CD4-positive, alpha-beta T cell treated with Interleukin-17A for 4 hours (primary cell): Measurements from ENCODE around the gene FAM193A.
"Not testable (repeated sequence)": the region's sequence is repeated elsewhere in the genome, so short reads cannot be mapped to it uniquely, and the experiment has no call there.

Source experiments
- DNase-seq: peaks from one replicate; pipeline ENCODE4 v3.0.0-alpha.2; 2020; ENCODE audit warnings: mixed read lengths

Gene FAM193A

GRCh38 chr4:2731907-2732317 is 195.5 kb downstream of the FAM193A start:
- no peak for DNase-seq

- DNase-seq: no peak
Measured at GRCh38 chr4:2732526-2732925, 196.1 kb downstream of the FAM193A start.

GRCh38 chr4:2733001-2733843 is 196.8 kb downstream of the FAM193A start:
- no peak for DNase-seq

DNA sequence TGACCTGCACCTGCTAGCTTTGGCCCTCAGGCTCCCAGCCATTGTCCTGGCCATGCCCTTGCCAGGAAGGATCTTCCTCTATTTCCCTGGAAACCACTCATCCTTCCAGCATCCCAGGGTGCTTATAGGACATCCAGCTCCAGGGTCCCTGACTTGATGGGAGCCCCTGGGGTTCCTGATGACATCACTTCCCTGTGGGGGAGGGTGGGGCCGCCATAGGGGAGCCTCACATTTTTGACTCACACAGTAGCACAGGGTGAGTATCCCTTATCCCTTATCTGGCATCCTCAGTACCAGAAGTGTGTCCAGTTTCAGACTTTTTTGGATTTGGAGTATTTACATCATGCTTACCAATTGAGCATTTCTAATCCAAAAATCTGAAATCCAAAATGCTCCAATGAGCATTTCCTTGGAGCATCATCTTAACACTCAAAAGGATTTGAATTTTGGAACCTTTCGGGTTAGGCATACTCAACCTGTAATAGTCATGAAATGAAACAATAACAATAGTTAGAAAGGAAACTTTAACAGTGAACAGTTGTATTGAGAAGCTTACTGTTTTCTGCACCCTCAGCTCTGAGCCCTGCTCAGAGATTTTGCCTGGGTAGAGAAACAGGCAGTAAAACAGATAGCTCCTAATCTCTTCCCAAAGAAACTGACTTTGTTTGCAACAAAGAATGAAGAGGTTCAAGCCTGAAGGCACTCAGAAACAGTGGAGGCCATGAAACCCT is 197.6 kb downstream of the FAM193A start:
- DNase-seq: no peak

DNA sequence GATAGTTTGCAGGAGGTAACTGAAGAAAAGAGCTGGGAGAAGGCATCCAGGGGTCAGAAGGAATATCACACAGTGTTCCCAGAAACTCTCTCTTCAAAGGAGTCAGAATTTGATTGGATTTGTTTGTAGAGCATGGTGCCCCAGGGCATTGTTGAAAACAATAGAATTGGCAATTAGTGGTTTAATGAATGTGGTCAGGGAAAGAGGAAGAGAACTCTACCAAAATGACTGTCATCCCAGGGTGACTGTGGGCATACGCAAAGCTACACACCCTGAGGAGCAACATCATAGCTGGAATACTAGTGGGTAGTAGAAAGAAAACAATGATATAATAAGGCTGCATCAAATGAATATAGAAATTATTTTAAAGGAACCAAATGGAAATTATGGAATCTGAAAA is 198.2 kb downstream of the FAM193A start:
- DNase-seq: no peak

DNA sequence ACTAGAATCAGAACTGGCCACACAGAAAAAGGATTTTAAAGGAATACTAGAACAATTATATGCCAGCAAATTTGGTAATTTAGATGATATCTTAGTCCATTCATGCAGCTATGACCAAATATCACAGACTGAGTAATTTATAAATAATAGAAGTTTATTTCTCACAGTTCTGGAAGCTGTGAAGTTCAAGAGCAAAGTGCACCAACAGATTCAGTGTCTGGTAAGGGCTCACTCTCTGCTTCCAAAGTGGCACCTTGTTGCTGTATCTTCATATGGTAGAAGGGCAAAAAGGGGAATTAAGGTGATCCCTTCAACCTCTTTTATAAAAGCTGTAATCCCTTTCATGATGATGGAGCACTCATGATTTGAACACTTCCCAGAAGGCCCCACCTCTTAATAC is 199.4 kb downstream of the FAM193A start:
- DNase-seq: no peak

GRCh38 chr4:2738296-2738695 is 201.8 kb downstream of the FAM193A start:
- DNase-seq: not testable (repeated sequence)

GRCh38 chr4:2741626-2742025 is 205.2 kb downstream of the FAM193A start:
- DNase-seq: no peak

- no peak for DNase-seq
Measured at GRCh38 chr4:2742081-2742822, 205.8 kb downstream of the FAM193A start.

DNA sequence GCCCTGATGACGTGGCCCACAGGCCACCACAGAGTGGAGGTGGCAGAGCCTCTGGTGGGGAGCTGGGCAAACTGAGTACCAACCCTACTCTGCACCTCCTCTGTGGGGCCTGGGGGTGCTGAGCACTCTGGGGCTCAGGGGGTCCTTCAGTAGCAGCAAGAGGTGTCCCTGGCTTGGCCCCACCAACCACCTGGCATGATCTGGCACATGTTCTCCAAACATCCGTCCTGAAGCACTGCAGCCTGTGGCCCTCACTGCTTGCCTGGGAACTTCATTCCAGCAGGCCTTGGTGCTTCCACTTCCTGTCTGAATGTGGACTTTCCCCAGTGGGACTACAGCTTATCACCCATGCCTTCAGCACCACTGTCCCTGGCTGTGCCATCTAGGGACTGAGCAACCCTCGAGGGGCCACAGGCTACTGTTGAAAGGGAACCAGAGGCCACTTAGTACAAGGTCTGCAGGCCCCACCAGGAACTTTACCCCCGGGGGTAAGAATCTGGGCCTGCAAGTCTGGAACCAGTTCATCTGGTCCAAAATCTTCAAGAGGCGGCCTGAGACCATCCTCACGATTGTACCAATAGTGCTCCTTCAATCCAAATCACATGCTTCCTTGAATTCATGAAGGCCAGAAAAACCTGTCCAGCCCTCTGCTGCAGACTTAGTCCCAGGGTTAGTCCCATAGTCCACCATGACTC is 206.5 kb downstream of the FAM193A start:
- DNase-seq: no peak

DNA sequence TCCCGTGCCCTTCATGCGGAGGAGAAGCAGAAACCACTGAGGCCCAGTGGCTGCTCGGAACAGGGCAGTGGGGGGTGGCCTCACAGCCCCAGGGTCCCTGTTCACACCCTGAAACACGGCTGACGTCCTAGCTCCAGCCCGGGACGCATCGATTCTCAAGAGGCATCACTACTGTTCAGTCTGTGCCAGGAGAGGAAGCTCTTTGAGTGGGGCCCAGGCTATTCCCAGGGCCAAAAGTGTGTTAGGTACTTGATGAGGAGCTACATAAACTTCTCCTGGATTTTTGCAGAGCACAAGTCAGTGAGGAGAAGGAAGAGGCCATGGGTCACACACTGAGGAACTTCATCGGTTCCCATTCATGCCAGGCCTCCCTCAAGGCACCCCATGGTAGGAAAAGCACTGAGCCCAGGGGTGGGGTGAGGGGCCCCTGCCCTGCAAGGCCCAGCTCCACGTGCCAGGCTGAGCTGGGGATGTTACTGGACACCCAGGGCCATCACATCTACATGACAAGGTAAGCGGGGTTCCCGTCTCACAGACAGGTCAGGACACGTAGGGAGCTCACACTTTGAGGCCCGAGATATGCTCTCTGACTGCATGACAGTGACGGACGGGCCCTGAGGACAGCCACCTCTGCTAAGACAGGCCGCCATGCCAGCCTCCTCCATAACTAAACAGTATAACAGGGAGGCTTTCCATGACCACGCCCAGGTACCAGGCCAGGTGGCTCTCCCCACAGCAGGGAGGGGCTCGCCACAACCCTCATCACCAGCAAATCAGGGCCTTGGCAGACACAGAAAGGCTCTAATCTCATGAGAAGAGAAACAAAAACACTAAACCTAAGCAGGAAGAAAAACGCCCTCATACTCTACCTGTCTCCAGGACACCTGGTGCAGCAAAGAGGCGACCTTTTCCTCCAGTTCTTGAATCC is 207.3 kb downstream of the FAM193A start:
- no peak for DNase-seq

DNA sequence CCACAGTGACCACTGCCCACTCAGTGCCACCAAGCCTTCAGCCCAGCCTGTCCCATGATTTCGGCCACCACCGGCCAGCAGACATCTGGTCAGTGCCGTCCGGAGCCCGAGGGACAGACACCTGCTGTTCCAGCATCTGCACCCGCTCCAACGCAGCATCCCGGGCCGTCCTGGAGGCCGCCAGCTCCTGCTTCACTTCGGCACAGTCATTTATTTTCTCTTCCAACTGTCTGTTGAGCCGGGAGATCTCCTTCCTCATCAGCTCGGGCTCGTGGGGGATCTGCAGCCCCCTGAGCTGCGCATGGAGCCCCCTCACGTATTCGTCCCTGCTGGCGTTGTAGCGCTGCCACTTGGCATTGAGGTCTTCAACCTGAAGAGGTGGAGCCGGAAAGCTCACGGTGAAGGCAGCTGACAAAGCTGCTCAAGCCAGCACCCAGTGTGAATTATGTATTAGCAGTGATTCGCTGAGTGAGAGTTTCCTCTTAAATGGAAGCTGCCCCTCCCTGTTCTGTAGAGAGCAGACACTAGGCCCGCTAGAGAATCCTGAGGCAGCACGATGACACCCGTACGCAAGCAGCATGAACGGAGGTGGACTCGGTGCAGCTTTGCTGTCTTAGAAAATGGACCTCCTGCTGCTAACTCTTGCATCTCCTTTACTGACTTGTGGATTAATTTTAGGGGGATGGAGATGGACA is 208.3 kb downstream of the FAM193A start:
- no peak for DNase-seq

GRCh38 chr4:2745516-2745915 is 209.1 kb downstream of the FAM193A start:
- DNase-seq: no peak

DNA sequence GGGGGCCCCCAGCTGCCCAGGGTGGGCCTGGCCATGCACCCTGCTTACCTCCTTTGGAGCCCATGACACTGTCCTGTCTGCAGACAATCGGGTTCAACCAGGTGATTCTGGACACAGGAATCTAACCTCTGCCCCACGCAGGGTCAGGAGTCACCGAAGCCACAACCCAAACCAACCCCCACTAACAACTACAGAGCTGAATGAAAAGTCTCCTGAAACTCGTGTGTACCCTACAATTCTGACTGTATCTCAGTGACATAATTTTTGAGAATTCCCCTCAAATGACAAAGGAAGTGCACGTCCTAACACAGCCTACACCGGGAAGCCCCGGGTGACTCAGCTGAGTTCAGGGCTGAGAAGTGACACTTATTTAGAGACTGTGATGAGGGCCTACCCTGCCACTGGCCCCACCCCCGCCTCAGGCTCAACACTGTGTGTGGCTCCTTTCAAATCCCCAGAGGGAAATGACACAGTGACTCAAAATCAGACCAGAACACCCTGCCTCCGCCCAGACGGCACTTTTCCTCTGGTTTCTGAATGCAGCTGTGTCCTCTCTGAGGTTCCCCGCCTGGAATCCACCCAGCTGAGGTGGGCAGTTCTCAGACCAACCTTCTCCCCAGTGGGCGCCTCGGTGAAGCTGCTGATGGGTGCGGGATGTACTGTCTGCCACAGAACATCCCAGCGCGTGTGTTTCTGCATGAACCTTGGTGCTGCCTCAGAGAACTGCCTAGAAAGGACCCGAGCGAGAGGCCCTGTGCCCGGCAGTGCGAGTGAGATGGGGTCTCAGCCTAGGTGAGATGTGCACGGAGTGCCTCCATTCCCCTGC is 209.7 kb downstream of the FAM193A start:
- DNase-seq: peak; percentile 85

DNA sequence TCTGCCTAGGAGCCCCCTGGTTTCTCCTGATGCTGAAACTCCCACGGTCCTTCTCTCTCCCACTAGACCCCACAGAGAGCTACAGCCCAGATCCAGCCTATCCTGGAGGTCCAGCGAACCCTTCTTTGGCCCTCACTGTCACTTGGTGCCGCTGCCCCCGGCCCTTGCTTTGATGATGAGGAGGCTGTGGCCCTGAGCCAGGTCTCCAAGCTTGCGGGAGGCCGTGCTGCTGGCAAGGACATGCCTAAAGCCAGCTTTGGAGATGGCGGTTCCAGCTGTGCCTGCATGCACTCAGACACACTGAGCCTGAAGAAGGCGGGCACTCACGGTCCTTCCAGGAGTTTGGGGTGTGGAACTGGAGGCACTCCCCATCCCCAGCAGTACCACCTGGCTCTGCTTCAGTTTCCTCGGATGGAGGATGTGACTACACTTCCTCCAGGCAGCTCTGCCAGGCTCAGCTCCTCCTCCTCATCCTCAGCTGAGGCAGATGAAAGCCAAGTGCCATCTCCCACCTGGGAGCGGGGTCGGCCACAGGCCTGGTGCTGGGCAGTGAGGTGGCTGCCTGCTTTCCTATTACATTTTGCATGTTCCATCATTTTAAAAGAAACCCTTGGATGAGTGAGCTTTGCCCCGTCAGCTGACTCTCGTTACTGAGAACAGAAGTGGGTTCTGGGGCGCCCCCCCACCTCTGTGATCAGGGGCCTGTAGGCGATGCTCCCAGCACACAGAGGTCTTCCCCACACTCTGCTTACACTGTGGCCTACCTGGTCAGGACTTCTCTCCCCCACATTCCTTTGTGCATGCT is 210.6 kb downstream of the FAM193A start:
- no peak for DNase-seq

GRCh38 chr4:2750719-2751605 is 214.5 kb downstream of the FAM193A start:
- DNase-seq: no peak

- DNase-seq: no peak
Measured at GRCh38 chr4:2753436-2753835, 217.0 kb downstream of the FAM193A start.
